ENCODE results near the gene ASTN2. TPM values are rescaled to one million over a fixed set of nuclear protein-coding genes. Genes with fewer than 3 reads are reported as not detected.

The ASTN2 gene
- total and polyA plus RNA-seq, 9 of the 15 experiments (the other 6 are each of a cell fraction or from before 2014, with no cell fraction given), result 0.56 to 3.5 (median 1.9) TPM

GRCh38 chr9:116471944-116472506 is 942.8 kb downstream of the ASTN2 start (continued):
- TF ChIP-seq, protein P1, sequence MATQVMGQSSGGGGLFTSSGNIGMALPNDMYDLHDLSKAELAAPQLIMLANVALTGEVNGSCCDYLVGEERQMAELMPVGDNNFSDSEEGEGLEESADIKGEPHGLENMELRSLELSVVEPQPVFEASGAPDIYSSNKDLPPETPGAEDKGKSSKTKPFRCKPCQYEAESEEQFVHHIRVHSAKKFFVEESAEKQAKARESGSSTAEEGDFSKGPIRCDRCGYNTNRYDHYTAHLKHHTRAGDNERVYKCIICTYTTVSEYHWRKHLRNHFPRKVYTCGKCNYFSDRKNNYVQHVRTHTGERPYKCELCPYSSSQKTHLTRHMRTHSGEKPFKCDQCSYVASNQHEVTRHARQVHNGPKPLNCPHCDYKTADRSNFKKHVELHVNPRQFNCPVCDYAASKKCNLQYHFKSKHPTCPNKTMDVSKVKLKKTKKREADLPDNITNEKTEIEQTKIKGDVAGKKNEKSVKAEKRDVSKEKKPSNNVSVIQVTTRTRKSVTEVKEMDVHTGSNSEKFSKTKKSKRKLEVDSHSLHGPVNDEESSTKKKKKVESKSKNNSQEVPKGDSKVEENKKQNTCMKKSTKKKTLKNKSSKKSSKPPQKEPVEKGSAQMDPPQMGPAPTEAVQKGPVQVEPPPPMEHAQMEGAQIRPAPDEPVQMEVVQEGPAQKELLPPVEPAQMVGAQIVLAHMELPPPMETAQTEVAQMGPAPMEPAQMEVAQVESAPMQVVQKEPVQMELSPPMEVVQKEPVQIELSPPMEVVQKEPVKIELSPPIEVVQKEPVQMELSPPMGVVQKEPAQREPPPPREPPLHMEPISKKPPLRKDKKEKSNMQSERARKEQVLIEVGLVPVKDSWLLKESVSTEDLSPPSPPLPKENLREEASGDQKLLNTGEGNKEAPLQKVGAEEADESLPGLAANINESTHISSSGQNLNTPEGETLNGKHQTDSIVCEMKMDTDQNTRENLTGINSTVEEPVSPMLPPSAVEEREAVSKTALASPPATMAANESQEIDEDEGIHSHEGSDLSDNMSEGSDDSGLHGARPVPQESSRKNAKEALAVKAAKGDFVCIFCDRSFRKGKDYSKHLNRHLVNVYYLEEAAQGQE (IDR thresholded peaks at IDR 0.05; ENCODE audit: borderline replicate concordance), result no peak
- TF ChIP-seq, protein P1 (CRISPR knock-in tag; IDR thresholded peaks at IDR 0.05; ENCODE audit: low read depth), result 0 out of 2 replicates have a peak, but pooled peaks have one; percentile 39
- TF ChIP-seq OTX1 (CRISPR knock-in tag; IDR thresholded peaks at IDR 0.05) (peak; percentile 36; the same call in 1 of the 2 replicates), FOXP1 (CRISPR knock-in tag; IDR thresholded peaks at IDR 0.05) (no peak), CREB1 (IDR thresholded peaks at IDR 0.05) (no peak), CREB1 (CRISPR knock-in tag; IDR thresholded peaks at IDR 0.05) (no peak), ELF4 (CRISPR knock-in tag; IDR thresholded peaks at IDR 0.05) (peak; percentile 75; the same call in 1 of the 2 replicates), NR4A1 (CRISPR knock-in tag; IDR thresholded peaks at IDR 0.05) (no peak), NR4A1 (tag; IDR thresholded peaks at IDR 0.05) (peak; percentile 37; the same call in 1 of the 2 replicates), BCL6 (CRISPR knock-in tag; IDR thresholded peaks at IDR 0.05) (0 out of 2 replicates have a peak, but pooled peaks have one; percentile 14), ZNF583 (CRISPR knock-in tag; IDR thresholded peaks at IDR 0.05) (peak; percentile 28; the same call in 1 of the 2 replicates), HINFP (tag; conservative IDR thresholded peaks at IDR 0.05; ENCODE audit: low read depth) (no peak), MTA1 (IDR thresholded peaks at IDR 0.05; ENCODE audit: borderline replicate concordance) (no peak), CEBPG (CRISPR knock-in tag; IDR thresholded peaks at IDR 0.05) (peak; percentile 76), CEBPG (tag; conservative IDR thresholded peaks at IDR 0.05 in 1 of 2, IDR thresholded peaks at IDR 0.05 in 1 of 2) (peak; percentile 66 to 77), PTRF (tag; IDR thresholded peaks at IDR 0.05) (peak; percentile 43; the same call in 1 of the 2 replicates), MAZ (CRISPR knock-in tag; conservative IDR thresholded peaks at IDR 0.05 in 1 of 2, IDR thresholded peaks at IDR 0.05 in 1 of 2) (0 out of 4 replicates have a peak, but pooled peaks of 1 of the 2 experiments have one; percentile 10)
- TF ChIP-seq, protein P2, sequence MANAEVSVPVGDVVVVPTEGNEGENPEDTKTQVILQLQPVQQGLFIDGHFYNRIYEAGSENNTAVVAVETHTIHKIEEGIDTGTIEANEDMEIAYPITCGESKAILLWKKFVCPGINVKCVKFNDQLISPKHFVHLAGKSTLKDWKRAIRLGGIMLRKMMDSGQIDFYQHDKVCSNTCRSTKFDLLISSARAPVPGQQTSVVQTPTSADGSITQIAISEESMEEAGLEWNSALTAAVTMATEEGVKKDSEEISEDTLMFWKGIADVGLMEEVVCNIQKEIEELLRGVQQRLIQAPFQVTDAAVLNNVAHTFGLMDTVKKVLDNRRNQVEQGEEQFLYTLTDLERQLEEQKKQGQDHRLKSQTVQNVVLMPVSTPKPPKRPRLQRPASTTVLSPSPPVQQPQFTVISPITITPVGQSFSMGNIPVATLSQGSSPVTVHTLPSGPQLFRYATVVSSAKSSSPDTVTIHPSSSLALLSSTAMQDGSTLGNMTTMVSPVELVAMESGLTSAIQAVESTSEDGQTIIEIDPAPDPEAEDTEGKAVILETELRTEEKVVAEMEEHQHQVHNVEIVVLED (CRISPR knock-in tag; IDR thresholded peaks at IDR 0.05), result 0 out of 2 replicates have a peak, but pooled peaks have one; percentile 22

Data from K562 (cell line).